Stimulated activated CD8-positive, alpha-beta memory T cell treated with anti-CD3 and anti-CD28 coated beads, Interleukin-15, amount 100 ng/mL, for 4 hours (primary cell): ENCODE measurements around the gene MLLT3.

ENCODE experiments used
- DNase-seq, 2 donors: peaks; one replicate each; pipeline ENCODE4 v3.0.0-alpha.2; 2020; ENCODE audit warnings: low read depth in 2 of 2

MLLT3 gene

DNA sequence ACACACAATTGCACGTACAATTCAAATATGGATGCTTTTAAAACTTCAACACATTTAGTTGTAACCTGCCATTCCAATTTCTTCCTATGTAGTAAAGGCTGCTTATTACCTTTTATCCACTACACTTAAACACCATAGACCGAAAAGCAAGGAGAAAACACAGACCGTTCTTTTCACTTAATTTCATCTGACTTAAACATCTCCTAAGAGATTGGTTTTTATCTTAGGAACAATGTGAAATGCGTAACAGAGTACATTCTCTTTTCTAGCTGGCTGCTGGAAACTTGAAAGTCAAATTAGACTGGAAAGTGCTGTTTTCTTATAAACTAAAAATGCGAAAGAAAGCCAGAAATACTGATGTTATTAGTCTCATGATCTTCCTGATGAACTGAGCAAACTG, 241.8 kb downstream of the MLLT3 start:
- no peak for DNase-seq

DNA sequence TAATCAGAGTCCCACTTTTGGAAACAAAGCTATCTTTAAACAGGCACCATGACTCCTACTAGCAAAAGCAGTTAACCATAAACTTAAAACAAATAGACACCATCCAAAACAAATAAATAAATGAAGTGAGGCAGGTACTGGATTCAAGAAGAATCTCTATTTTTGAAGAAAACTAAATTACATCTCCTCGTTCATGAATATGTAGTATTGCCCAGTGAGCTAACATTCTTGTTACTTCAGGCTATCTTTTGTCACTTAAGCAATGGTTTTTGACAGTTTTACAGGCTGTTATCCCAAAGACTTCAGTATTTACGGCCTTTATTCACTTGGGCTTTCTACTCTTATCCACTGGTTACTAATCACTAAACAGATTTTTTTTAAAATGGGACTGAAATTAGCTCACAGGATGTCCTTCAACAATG, 242.5 kb downstream of the MLLT3 start:
- DNase-seq = no peak

DNA sequence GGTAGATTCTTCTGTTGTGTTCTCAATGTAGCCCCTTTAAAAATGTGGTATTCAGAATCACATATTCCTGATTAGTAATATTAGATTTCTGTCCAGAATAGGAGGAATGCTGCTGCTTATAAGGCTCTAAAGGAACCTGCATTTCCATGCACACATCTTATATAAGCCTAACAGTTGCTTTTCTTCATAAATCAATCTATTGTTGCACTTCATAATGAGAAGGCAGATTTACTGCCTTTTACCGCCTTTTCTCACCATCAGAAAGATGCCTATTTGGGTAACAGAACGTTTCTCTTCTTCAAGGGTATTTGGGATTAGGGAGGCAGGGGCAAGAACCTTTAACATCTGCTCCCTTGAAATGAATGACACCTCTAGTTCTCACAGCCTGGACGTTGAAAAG, 243.4 kb downstream of the MLLT3 start:
- DNase-seq = no peak

DNA sequence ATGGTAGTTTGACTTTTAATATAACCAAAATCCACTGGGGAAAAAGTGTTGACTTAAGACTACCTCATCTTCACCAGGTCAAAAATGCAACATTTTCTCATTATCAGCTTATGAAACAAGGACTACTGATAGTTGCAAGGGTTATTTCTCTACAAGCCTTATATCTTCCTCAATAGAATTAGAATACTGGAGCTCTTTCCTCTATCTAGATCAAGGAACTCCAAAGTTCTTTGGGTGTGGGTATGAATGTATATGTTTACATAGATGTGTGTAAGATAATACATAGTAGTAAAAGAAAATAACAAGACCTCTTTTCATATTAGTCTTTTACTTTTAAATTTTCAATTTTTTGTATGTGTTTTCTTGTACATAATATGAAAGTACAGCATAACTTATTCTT, 244.5 kb downstream of the MLLT3 start:
- no peak for DNase-seq

DNA sequence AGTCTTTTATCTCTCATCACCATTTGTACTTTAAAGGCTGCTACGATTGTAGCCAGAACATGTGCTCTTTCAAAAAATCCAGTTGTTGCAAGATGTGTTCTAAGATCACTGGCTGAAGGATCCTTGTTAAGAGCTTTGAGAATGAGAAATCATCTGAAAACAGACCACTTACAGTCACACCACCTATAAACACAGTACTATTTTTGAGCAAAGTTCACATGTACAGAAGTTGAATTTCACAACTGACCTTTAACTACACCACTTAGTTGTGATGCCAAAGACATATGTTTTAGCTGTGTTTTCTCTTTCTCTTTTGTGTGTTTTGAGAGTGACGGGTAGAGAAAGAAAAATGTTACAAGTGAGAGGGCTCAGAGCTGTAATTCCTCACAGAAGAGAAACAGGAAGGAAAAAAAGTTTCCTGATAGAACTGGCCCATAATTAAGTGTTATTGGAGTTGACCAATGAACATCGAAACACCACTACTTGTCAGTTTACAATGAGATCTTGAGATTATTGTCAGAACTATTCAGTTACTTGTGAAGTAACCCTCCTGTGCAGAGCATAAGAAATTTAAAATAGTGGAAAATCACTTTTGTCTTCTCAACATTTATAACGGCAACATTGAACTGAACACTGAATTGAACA, 245.4 kb downstream of the MLLT3 start:
- no peak for DNase-seq

DNA sequence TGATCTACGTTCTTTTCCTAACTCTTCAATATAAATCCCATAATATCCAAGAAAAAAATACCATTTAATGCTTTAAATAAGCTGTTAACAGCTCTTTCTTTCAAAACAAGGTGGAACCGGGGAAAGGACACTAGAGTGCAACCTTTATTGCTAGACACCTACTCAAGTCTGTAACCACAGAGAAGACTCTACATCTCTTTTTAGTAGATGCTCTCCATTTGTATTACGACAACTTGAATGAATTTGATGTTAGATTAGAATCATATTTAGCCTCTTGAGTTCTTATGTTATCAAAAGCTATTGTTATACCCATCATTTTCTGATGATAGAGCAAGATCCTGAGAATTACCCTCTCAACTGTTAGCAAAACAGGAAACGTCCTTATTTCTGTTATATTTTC, 246.3 kb downstream of the MLLT3 start:
- DNase-seq = no peak

DNA sequence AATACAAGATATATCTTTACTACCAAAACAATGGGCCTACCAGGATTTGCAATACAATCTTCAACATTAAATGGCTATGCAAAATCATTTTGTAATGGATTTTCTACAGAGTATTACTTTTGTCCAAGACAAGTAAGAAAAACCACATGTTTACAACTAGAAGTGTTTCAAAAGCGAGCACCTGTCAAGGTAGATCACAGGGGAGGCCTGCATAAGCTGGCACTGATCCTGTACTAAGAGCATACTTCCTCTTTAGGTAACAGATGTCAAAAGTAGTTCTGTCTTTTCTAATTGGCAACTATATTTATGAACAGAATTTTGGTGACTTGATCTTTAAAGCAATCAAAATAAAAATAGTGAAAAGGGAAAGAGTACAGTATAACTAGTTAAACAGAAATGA, 249.0 kb downstream of the MLLT3 start:
- DNase-seq = no peak

DNA sequence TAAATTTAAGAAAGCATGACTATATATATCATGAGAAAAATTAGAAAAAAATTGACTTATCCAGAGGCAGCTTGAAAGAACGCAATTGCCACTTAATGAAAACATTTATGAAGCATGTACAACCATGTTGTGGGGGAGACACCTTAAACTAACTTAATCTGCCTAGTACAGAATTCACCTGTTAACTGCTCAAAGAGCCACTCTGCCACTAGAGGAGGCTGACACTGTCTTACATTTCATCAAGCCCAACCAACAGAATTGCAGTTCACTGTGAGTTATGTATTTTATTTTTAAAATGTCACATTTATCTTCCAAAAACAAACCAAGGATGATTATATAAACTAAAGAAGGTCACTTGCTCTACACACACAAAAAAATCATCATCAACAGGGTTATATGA, 252.9 kb downstream of the MLLT3 start:
- no peak for DNase-seq

DNA sequence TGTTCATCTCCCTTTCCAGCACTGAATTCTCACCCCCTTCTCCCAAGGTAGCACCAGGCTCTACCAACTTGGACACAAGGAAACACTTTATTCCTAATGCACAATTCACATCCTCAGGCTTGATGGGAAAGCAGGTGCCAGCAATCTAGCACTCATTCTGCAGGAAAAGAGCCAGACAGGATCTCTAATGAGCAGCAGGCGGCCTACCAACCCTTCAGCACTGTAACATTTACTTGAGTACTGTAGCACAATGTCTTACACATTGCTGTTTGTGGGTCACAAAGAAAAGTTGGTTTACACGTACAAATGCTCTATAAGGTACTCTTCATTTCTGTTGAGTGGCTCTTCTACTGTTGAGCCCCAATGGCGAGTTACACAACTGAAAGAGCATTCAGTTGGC, 254.4 kb downstream of the MLLT3 start:
- no peak for DNase-seq

DNA sequence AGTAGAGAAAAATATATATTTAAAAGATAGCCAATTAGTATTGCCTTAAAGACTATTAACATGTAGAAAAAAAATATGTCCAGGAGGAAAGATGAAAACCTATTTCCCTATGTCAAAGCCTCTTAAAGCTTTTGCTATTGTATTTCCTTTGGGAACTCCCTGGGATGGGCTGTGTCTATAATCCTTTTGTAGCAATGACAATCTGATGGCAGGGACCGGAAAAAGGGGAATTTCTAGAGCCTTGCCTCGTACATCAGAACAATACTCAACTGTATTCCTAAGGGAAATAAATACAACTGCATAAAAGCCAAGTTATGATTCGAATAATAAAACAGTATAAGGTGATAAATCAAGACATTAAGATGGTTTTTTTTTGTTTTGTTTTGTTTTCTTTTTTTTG, 257.3 kb downstream of the MLLT3 start:
- DNase-seq = no peak

DNA sequence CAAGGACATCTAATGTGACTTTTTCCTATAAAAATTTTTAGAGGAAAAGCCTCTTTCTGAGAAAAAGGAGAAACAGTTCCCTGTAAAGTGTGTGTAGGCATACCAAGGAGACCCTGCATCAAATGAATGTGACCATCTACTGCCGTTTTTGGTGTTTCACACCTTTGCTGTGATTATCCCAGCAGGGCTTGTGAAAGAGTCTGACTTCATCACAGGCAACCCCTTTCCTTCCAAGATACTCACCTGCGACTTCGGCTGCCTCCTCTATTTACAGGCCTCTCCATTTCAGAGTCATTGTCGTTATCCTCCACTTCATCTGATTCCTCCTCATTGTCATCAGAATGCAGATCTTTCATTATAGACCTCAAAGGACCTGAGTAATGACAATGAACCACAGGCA, 259.1 kb downstream of the MLLT3 start:
- DNase-seq = no peak

DNA sequence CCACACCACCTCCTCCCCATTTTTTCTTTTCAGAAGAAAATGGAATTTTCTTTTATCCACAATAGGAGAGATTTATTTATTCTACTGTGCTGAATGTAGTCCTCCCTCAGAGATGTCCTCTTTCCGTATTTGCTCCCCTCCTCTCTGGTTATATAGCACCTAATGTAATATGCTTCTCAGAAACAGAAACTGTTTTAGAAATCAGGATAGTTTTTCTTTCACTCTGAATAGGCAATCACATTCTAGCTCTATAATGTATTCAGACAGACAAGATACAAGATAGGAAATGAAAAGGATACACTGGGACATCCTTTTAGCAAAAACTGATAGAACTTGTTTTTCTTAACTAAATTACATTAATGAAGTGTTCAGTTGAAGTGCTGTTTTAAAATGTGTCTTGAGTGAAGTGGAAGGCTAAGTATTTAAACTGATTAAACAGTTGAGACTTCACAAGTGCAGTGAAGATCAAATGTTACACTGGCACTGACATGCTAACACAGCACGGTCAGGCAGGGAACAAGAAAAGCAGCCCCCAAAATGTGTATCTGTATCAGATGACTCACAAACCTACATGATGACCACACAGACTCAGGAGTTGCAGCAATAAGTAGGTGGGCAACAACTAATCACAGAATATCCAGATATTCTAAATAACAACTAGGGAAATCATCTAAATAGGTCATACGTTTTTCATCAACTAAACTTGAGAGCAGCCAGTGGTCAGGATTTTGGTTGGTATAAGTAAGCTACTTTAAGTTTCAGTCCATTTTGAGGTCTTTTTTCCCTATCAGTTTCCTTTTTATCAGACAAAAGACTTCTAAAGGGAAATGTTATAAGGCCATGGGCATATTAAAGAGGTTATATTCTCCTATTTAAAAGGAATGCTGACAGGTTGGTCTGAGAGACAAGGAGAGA, 260.4 kb downstream of the MLLT3 start:
- no peak for DNase-seq

DNA sequence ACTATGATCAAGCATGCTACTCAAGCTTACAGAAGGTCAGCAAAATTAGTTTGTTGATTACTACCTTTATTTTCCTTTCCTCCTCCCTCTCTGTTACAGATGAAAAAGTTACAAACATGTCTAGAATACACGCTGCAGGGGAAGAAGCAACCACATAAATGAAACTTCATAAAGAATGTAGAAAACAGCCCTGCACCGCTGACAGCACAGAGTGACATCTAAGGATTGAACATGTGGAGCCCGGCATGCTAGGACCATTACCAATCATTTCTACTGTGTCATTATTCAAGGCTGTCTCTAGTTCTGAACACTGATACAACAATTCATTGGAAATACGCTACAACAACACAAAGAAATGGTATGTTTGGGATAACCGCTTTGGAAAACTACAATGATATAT, 261.1 kb downstream of the MLLT3 start:
- no peak for DNase-seq

DNA sequence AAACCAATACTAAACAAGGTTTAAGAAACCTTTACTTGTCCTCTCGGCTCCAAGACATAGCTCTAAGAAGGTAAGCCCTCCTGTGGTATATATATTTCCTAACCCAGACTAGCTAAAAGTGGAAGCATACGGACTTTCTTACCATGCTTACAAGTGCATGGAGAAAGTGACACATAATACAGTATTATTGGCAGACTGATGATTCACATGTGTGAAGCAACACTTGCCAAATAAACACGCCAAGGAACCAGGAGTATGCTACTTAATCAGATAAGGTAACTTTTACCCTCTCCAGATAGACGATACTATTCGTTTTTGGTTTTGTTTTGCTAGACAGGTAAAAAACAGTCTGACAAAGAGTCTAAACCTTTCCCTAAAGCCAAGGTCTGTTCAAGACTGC, 264.1 kb downstream of the MLLT3 start:
- no peak for DNase-seq

DNA sequence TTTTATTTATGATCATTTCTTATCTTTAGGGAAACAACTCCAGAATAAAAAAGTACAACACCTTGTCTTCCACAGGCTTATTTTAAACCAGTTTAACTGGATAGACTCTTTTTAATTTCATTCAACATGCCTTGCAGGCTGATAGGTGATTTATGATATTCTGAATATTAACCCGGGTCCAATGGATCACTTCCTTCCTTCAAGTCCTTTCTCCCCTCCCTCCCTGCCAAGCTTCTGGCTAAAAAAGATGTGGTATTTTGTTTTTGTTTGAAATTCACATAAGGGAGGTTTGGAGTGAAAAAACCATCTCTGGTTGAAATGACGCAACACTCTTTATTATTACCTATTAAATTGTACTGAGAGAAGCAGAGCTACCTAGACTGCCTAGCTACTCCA, 265.3 kb downstream of the MLLT3 start:
- no peak for DNase-seq

DNA sequence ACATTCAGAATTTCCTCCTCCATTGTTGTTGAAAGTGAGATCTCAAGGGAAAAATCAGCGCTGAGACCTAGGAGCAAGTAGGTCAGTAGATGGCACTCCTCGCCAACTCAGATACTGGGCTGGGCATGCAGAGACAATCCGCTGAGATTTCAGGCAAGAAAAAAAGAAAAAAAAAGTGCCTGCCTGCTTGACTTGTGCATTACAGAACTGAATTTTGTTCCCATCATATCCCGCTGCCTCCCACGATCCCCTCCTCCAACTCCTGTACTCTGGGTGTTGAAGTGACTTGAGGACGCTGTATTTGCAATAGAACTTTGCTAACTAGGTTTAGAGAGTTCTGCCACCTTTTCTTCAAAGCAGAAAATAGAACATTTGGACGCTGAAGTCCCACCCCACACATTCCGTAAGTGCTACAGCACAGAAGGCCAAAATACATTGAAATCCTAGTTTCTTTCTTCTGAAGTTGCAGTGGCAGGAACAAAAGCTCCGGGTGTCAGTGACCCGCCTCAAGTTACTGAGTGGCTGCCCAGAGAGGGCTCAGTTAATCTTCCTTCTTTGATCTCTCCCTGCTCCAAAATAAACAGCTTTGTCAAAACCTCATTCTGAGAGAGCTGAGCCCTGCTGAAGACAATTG, 265.8 kb downstream of the MLLT3 start:
- DNase-seq = peak; percentile 2 to 10

DNA sequence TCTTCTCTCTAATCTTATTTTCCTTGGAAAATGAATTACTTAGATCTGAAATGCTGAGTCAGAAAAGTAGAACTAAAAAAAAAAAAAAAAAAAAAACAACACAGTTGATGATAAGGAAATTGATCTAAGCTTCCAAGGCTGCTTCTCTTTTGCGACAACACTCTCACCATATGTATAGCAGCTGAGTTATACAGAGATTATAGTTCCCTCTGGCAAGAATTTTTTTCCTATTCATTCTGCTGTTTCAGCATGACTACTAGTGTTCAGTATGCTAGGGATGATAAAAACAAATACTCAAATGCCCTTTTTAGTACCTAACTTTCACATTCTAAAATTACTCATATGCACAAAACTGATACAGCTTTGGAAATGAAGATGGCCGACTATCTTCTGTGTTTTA, 267.3 kb downstream of the MLLT3 start:
- no peak for DNase-seq

DNA sequence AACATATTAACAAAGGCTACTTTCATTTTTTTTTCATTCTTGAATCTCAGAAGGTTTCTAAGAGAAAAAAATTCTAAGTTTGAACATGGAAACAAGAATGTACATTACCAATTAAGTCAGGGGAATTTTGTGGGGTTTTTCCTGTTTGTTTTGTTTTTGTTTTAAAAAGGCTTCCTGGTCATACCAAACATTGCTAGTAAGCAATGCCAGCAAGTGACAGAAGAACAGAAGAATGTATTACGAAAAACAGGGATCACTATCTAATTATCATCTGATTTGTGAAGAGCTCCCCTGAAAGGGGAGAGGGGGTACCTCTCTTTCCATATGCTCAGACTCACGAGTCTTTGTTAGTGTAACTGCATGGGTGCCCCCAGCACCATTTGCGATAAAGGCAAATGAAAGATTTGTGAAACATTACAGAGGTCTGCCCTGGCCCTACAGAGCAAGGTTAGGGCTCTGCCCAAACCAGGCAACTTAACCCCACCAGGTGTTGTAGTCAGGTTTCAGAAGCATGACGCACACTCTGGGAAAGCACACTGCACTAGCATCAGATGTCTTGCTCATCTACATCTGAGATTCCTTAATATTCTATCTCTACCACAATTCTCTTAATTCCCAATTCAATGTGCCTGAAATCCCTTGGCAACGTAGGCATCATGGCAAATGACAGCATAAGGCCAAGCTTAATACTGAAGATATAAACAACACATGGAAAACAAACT, 268.2 kb downstream of the MLLT3 start:
- no peak for DNase-seq

DNA sequence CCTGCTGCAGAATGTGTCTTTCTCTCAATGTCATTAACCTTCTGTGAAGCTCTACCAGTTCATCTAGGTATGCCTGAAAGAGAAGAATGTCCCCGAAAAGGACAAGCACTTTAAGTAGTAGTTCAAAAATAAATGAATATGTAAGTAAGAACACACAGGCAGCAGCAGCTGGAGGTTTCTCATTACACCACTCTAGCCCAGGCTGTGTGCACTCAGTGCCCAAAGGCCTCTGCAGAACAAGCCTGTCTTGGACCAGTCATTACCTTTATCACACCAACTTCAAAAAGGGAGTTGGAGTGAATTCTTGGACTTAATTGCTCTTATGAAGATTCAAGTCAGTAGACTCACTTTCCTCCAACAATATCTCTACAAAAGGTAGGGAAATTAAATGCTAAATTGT, 268.8 kb downstream of the MLLT3 start:
- no peak for DNase-seq

DNA sequence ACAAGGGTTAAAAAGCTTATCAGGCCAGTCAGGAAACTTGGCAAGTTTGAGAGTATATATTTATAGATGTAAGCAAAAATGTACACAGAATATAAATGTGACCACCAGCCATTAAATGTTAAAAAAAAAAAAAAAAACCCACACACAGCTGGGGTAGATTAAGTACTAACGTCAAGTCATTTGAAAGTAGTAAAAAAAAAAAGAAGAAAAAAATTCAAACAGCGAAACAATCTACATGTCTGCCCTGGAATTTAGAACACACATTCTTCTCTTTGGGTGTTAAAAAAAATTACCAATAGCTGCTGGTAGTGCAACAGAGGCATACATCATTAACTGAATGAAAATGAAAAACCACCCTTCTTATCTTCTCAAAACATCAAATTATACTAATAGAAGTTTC, 269.7 kb downstream of the MLLT3 start:
- no peak for DNase-seq

DNA sequence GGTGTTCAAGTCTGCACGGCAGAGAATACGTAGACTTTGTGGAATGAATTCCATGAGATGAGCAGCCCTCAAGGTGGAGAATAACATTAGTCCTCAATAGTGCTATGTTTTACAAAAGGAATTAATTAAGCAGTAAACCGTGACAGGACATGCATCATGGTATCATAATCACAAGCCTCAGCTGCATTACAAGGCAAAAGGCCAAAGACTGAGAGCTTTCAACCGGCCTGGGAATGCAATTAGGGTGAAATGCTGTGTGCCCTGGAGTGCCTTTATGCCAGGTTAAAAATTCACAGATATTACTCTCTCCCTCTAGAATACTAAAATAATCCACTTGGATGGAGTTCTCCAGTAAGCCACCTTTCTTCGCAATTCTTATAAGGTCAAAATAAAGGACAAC, 270.6 kb downstream of the MLLT3 start:
- DNase-seq = no peak

DNA sequence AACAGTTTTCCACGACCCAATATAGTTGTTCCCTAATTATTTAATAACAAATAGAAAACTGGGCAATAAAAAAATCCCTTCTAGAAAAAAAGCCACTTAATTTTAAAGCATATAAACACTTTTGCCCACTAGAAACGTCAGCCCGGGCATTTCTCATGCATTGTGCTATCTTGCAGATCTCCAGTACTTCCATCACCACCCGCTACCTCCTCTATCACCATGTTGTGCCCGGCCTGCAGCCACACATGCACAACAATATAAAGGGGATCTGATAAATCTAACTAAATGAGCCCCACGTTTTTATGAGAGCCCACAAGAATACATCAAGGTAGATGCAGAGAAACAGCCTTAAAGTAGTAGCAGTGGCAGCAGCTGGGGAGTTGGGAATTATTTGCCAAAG, 272.7 kb downstream of the MLLT3 start:
- DNase-seq = no peak
